Measurements from ENCODE around the gene ZNRF3. TPM values are rescaled to one million over a fixed set of nuclear protein-coding genes. Genes with fewer than 3 reads are reported as not detected.

Gene ZNRF3
- total RNA-seq, 2 experiments from 2014 or later, result 0.58 to 0.72 TPM

- H3K4me3 Mint-ChIP-seq, result no peak overlapping the region
- CTCF ChIA-PET, result no interaction called here
- peaks cover 35% of the 10 kb centered on the region for H3K27me3 Mint-ChIP-seq
These were observed 208.9 kb downstream of the ZNRF3 start for GRCh38 chr22:29092243-29092642.

GRCh38 chr22:29093030-29093429, 209.7 kb downstream of the ZNRF3 start:
- Mint-ChIP-seq H3K4me3 (no peak overlapping the region), H3K9me3 (no peaks in the 10 kb centered on the region)
- CTCF ChIA-PET, result no interaction called here

More at GRCh38 chr22:29092243-29092642, 208.9 kb downstream of the ZNRF3 start:
- H3K9me3 Mint-ChIP-seq, result no peaks in the 10 kb centered on the region
- no peak for DNase-seq
- H3K27ac Mint-ChIP-seq, result no peak overlapping the region
- POLR2A ChIA-PET, result no interaction called here
- H3K4me1 Mint-ChIP-seq, result no peaks in the 10 kb centered on the region
- no peaks in the 10 kb centered on the region for H3K36me3 Mint-ChIP-seq (ENCODE audit: low read depth)

GRCh38 chr22:29093501-29094300, 210.3 kb downstream of the ZNRF3 start:
- Mint-ChIP-seq H3K27me3 (peaks cover 31% of the 10 kb centered on the region), H3K4me1 (no peaks in the 10 kb centered on the region), H3K36me3 (ENCODE audit: low read depth) (no peaks in the 10 kb centered on the region), H3K4me3 (no peak overlapping the region), H3K9me3 (no peaks in the 10 kb centered on the region), H3K27ac (no peak overlapping the region)
- ChIA-PET CTCF (interaction anchor here (1.4 kb wide), 1 partner anchor 21 kb away, joined by 5 read pairs; the partner anchor contains the start of gene KREMEN1), POLR2A (no interaction called here)
- no peak for DNase-seq

More at GRCh38 chr22:29093030-29093429, 209.7 kb downstream of the ZNRF3 start:
- Mint-ChIP-seq H3K4me1 (no peaks in the 10 kb centered on the region), H3K36me3 (ENCODE audit: low read depth) (no peaks in the 10 kb centered on the region), H3K27me3 (peaks cover 34% of the 10 kb centered on the region), H3K27ac (no peak overlapping the region)
- POLR2A ChIA-PET, result no interaction called here
- no peak for DNase-seq

GRCh38 chr22:29095459-29095858, 212.1 kb downstream of the ZNRF3 start:
- peaks cover 19% of the 10 kb centered on the region for H3K27me3 Mint-ChIP-seq
- no peaks in the 10 kb centered on the region for H3K4me1 Mint-ChIP-seq
- no peaks in the 10 kb centered on the region for H3K36me3 Mint-ChIP-seq (ENCODE audit: low read depth)
- no peak overlapping the region for H3K27ac Mint-ChIP-seq
- no peak for DNase-seq
- no peak overlapping the region for H3K4me3 Mint-ChIP-seq
- H3K9me3 Mint-ChIP-seq, result no peaks in the 10 kb centered on the region
- POLR2A ChIA-PET, result no interaction called here
- CTCF ChIA-PET, result interaction anchor here (0.8 kb wide), 1 partner anchor 20 kb away, joined by 3 read pairs; no protein-coding TSS in a partner anchor

GRCh38 chr22:29096736-29097669, 213.6 kb downstream of the ZNRF3 start:
- H3K4me1 Mint-ChIP-seq, result no peaks in the 10 kb centered on the region
- H3K27me3 Mint-ChIP-seq, result peaks cover 15% of the 10 kb centered on the region
- no peak overlapping the region for H3K27ac Mint-ChIP-seq
- ChIA-PET CTCF (no interaction called here), POLR2A (no interaction called here)
- no peaks in the 10 kb centered on the region for H3K9me3 Mint-ChIP-seq
- no peak for DNase-seq
- no peak overlapping the region for H3K4me3 Mint-ChIP-seq
- H3K36me3 Mint-ChIP-seq (ENCODE audit: low read depth), result no peaks in the 10 kb centered on the region

GRCh38 chr22:29098296-29098695, 214.9 kb downstream of the ZNRF3 start:
- ChIA-PET CTCF (no interaction called here), POLR2A (no interaction called here)
- Mint-ChIP-seq H3K36me3 (ENCODE audit: low read depth) (no peaks in the 10 kb centered on the region), H3K4me1 (no peaks in the 10 kb centered on the region), H3K27me3 (peaks cover 11% of the 10 kb centered on the region), H3K27ac (no peak overlapping the region), H3K9me3 (no peaks in the 10 kb centered on the region), H3K4me3 (no peak overlapping the region)
- no peak for DNase-seq

GRCh38 chr22:29102300-29102699, 218.9 kb downstream of the ZNRF3 start:
- no peaks in the 10 kb centered on the region for H3K36me3 Mint-ChIP-seq (ENCODE audit: low read depth)
- no peaks in the 10 kb centered on the region for H3K9me3 Mint-ChIP-seq
- no peaks in the 10 kb centered on the region for H3K4me1 Mint-ChIP-seq

GRCh38 chr22:29103121-29103520, 219.7 kb downstream of the ZNRF3 start:
- ChIA-PET CTCF (no interaction called here), POLR2A (no interaction called here)
- H3K27ac Mint-ChIP-seq, result no peak overlapping the region
- H3K4me1 Mint-ChIP-seq, result no peaks in the 10 kb centered on the region
- H3K27me3 Mint-ChIP-seq, result peaks cover 7% of the 10 kb centered on the region
- H3K36me3 Mint-ChIP-seq (ENCODE audit: low read depth), result no peaks in the 10 kb centered on the region
- no peak overlapping the region for H3K4me3 Mint-ChIP-seq
- DNase-seq, result no peak
- H3K9me3 Mint-ChIP-seq, result no peaks in the 10 kb centered on the region

More at GRCh38 chr22:29102300-29102699, 218.9 kb downstream of the ZNRF3 start:
- Mint-ChIP-seq H3K27me3 (peaks cover 7% of the 10 kb centered on the region), H3K27ac (no peak overlapping the region), H3K4me3 (no peak overlapping the region)
- CTCF ChIA-PET, result no interaction called here
- DNase-seq, result no peak
- POLR2A ChIA-PET, result no interaction called here

- no peaks in the 10 kb centered on the region for H3K9me3 Mint-ChIP-seq
- H3K36me3 Mint-ChIP-seq (ENCODE audit: low read depth), result no peaks in the 10 kb centered on the region
- no peak overlapping the region for H3K27ac Mint-ChIP-seq
- DNase-seq, result no peak
- CTCF ChIA-PET, result no interaction called here
- H3K4me1 Mint-ChIP-seq, result no peaks in the 10 kb centered on the region
- peaks cover 13% of the 10 kb centered on the region for H3K27me3 Mint-ChIP-seq
- no peak overlapping the region for H3K4me3 Mint-ChIP-seq
- POLR2A ChIA-PET, result no interaction called here
These were observed 222.1 kb downstream of the ZNRF3 start for GRCh38 chr22:29105468-29105867.

- H3K36me3 Mint-ChIP-seq (ENCODE audit: low read depth), result no peaks in the 10 kb centered on the region
- H3K9me3 Mint-ChIP-seq, result no peaks in the 10 kb centered on the region
- H3K4me3 Mint-ChIP-seq, result no peak overlapping the region
- peaks cover 17% of the 10 kb centered on the region for H3K27me3 Mint-ChIP-seq
- CTCF ChIA-PET, result interaction anchor here (1.0 kb wide), 1 partner anchor 17 kb away, joined by 3 read pairs; no protein-coding TSS in a partner anchor
- no peak for DNase-seq
- no peak overlapping the region for H3K27ac Mint-ChIP-seq
- H3K4me1 Mint-ChIP-seq, result no peaks in the 10 kb centered on the region
- POLR2A ChIA-PET, result interaction anchor here (0.6 kb wide), 1 partner anchor 1682 kb away, joined by 3 read pairs; no protein-coding TSS in a partner anchor
These were observed 223.5 kb downstream of the ZNRF3 start for GRCh38 chr22:29106839-29107238.

Other genes with a start within 250 kb of the ZNRF3 start
- gene TTC28, start 203.7 kb upstream of the ZNRF3 start, total RNA-seq, result 1 to 10 TPM in 1 of 2 experiments, under 1 TPM in 1; 0.74 to 1.2 TPM
- 10 to 100 TPM; 50.8 to 57.6 TPM for gene CHEK2, start 141.8 kb upstream of the ZNRF3 start, total RNA-seq
- gene HSCB, start 141.5 kb upstream of the ZNRF3 start, total RNA-seq, result 10 to 100 TPM in 1 of 2 experiments, 1 to 10 TPM in 1; 8.9 to 10.6 TPM
- 10 to 100 TPM; 30.2 to 31.9 TPM for gene CCDC117, start 110.9 kb upstream of the ZNRF3 start, total RNA-seq
- 100 to 1,000 TPM; 159 to 184 TPM for gene XBP1, start 83.0 kb upstream of the ZNRF3 start, total RNA-seq
- not detected for gene C22orf31, start 178.3 kb downstream of the ZNRF3 start, total RNA-seq
- gene KREMEN1, start 189.5 kb downstream of the ZNRF3 start, total RNA-seq, result under 1 TPM in 1 of 2 experiments, not detected in 1; 0.15 TPM

Data from activated CD4-positive, alpha-beta T cell treated with anti-CD3 and anti-CD28 coated beads, Interleukin-2, amount 10 ng/mL, durations not matched to agents 7 days and 5 days (primary cell).